A673 (cell line): ENCODE results near the gene COBL.

Experiments used
- CTCF ChIP-seq: fragments of 300-800, 200-600 bp; sonication (generic); conservative IDR thresholded peaks from 2 replicates; pipeline ENCODE4 v1.5.1; 2017; ENCODE audit warnings: low read depth, mild to moderate bottlenecking, antibody characterized with exemption, low read length, moderate library complexity, mixed read lengths
- EZH2 ChIP-seq: fragments of 200-600 bp; sonication (generic); IDR thresholded peaks from 2 replicates; pipeline ENCODE4 v1.6.1; 2017; ENCODE audit warnings: borderline replicate concordance, low read depth, mild to moderate bottlenecking, mixed read lengths, antibody characterized with exemption, low read length; ENCODE audit not compliant: poor library complexity, severe bottlenecking

GRCh38 chr7:51146816-51147586, 169.6 kb downstream of the COBL start:
- TF ChIP-seq CTCF (no peak), EZH2 (no peak)
